ENCODE measurements around the gene COL4A2. TPM values are rescaled to one million over a fixed set of nuclear protein-coding genes. Genes with fewer than 3 reads are reported as not detected.
"Not testable (repeated sequence)": the region's sequence is repeated elsewhere in the genome, so short reads cannot be mapped to it uniquely, and the experiment has no call there.

COL4A2 gene
- polyA plus RNA-seq, 4 donors, result 384 to 475 (median 465) TPM

DNA sequence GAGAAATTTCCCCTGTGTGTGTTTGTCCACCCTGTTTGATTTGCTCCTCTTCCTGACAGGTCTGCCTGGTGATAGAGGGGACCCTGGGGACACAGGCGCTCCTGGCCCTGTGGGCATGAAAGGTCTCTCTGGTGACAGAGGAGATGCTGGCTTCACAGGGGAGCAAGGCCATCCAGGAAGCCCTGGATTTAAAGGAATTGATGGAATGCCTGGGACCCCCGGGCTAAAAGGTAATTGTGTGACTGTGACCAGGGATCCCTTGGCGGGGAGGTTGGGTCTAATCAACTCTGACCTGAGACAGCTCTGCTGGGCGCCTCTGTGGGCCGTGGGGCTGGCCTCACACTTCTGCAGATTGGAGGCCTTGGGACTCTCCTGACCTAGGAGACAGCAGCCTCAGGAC, 173.1 kb downstream of the COL4A2 start:
- DNase-seq (ENCODE audit: low read depth in 4 of 4, low spot score in 3 of 4), result no peak

DNA sequence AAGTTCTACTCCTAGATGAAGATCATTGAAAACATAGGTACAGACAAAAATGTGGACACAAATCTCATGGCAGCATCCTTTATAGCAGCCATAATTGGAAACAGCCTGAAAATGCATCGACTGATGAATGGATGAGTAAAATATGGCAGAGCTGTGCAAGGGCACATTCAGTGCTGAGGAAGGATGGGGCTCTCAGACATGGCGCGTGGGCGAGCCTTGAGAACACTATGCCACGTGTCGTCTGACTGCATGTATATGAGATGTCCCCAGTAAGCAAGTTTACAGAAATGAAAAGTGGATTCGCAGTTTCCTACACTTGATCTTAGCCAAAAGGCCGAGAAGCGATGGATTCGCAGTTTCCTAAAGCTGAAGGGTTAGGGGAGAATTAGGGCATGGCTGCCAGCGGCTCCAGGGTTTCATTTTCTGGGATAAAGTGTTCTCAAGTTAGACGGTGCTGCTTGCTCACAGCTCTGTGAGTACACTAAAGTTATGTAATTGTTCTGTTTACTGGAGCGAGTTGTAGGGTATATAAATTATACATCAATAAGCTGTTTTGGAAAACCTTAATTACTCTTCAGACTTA, 176.4 kb downstream of the COL4A2 start:
- DNase-seq (ENCODE audit: low read depth in 4 of 4, low spot score in 3 of 4), result no peak

DNA sequence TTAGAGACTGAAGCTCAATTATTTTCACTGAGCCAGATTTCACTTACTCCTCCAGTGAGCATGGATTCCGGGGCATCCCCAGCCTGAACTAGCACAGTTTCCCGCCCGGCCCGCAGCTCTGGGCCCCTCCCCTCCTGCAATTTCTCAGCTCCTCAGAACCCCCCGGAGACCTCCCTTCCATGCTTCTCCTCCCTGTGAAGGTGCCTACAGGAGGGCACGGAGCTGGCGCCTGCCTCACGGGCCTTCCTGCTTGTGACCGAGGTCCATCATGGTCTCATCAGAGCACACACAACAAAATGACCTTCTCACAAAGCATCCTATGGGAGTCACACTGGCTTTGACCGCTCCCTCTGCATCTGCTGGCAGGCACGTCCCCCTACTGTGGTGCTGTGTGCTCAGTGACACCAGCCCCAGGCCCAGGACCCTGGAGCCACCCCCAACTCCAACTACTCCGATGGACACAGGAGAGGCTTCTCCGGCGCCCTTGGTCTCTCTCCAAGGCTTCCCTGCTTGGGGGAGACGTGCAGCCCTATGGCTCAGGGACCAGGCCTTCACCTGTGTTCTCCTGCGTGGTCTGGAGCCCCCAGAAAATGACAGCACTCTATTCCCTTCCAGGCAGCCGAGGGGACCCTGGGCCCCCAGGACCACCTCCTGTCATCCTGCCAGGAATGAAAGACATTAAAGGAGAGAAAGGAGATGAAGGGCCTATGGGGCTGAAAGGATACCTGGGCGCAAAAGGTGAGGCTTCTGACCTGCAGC, 177.4 kb downstream of the COL4A2 start:
- no peak for DNase-seq (ENCODE audit: low read depth in 4 of 4, low spot score in 3 of 4)

DNA sequence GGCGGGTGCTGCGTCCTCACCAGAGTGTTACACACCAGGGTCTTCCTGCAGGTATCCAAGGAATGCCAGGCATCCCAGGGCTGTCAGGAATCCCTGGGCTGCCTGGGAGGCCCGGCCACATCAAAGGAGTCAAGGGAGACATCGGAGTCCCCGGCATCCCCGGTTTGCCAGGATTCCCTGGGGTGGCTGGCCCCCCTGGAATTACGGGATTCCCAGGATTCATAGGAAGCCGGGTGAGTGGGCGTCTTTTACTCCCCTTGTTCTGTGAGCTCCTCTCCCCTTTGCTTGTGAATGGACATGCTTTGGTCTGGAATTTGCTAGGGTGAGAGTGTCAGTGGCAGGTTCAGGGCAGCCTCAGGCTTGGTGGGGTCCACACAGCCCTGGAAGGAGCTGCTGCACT, 178.5 kb downstream of the COL4A2 start:
- no peak for DNase-seq (ENCODE audit: low read depth in 4 of 4, low spot score in 3 of 4)

DNA sequence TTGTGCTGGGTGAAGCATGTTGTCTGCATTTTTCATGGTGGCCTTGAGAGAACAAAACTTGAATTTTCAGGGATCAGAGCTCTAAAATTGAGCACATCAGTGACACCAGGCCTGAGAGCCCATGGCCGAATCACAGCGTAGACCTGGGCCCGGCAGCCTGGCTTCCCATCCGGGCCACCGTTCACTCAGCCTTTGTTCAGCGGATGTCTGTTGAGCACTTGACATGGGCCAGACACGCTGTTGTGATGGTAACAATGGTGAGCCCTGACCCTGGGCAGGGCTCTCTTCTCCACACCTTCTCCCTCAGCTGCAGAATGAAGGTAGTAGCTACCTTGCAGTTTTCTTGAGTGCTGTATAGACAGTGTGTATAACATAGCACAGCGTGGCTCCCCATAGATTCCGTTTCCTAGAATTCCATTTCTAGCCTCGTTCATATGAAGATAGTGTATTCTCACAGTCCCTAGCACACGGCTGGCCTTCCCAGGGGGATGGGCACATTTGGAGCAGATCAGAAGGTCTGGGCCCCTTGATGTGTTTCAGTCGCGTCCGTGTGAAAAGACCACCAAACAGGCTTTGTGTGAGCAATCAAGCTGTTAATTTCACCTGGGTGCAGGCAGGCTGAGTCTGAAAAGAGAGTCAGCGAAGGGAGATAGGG, 179.1 kb downstream of the COL4A2 start:
- no peak for DNase-seq (ENCODE audit: low read depth in 4 of 4, low spot score in 3 of 4)

DNA sequence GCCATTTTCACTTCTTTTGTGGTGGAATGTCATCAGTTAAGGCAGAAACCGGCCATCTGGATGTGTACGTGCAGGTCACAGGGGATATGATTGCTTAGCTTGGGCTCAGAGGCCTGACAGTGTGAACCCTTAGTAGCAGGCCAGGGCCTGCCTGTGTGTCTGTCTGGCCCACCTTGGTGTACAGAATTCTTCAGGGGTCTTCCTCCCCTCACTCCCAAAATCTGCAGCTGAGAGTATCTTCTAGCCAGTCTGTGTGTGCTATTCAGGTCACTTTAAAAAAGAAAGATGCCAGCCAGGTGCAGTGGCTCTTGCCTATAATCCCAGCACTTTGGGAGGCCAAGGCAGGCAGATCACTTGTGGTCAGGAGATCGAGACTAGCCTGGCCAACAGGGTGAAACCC, 179.8 kb downstream of the COL4A2 start:
- not testable (repeated sequence) for DNase-seq (ENCODE audit: low read depth in 4 of 4, low spot score in 3 of 4)

DNA sequence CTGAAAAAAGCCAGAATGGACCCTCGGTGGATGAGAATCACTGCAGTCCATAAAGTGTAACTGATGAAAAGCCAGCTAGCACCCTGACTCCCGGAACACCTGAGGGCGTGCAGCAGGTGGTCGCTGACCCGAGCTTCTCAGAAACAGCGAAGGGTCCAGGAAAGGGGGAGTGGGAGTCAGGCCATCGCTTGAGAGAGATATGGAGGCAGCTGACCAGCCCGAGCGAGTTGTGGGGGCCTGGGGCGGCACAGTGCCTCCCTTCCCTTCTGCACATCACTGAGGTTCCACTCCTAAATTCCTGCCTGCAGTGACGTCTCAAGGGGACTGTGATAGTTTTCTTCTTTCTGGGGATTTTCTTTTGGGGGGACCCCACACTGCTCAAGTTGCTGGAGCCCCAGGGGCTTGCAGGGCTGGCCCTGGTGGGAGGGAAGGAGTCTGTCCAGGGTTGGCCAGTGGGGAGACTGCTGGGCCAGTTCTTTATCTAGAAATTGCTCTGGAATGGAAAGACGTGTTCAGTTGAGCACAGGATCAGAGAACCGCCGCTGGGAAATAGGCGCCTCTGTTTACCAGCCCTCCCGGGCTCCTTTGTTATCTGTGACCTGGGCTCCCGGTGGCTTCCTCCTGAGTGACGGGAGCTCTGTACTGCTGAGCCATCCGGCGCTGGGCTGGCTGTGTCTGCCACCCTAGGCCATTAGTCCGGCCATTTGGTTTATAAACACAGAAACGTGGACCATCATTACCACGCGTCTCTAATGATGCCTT, 183.1 kb downstream of the COL4A2 start:
- DNase-seq (ENCODE audit: low read depth in 4 of 4, low spot score in 3 of 4), result no peak

DNA sequence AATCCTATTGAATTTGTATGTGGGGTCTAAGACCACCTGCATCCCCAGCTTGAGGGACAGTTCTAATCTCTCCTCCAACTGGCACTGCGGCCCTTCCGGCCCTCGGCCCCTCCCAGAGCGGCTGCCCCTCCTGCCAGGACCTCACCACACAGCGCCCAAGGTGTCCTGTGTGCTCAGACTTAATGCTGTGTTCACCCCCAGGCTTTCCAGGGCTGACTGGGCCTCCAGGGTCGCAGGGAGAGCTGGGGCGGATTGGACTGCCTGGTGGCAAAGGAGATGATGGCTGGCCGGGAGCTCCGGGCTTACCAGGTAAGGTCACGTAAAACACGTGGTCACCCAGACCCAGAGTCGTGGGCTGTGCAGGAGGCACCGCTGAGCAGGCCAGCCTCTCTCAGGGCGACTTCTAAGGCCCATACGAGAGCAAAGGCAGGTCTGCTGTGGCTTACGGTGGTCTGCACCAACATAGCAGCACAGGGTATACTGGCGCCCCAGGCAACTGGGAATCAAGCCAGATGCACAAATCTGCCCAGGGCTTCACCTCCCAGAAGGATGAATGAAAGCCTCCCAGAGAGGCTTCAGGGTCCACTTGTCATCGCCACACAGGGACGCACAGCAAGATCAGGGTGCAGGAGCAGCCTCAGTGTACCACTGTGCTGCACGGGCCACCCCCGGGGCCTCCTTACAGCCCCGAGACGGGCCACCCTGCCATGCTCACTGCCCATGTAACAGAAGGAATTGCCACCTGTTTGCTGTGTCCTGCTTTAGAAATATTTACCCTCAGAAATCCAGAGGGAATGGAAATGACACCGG, 185.0 kb downstream of the COL4A2 start:
- DNase-seq (ENCODE audit: low read depth in 4 of 4, low spot score in 3 of 4), result no peak

DNA sequence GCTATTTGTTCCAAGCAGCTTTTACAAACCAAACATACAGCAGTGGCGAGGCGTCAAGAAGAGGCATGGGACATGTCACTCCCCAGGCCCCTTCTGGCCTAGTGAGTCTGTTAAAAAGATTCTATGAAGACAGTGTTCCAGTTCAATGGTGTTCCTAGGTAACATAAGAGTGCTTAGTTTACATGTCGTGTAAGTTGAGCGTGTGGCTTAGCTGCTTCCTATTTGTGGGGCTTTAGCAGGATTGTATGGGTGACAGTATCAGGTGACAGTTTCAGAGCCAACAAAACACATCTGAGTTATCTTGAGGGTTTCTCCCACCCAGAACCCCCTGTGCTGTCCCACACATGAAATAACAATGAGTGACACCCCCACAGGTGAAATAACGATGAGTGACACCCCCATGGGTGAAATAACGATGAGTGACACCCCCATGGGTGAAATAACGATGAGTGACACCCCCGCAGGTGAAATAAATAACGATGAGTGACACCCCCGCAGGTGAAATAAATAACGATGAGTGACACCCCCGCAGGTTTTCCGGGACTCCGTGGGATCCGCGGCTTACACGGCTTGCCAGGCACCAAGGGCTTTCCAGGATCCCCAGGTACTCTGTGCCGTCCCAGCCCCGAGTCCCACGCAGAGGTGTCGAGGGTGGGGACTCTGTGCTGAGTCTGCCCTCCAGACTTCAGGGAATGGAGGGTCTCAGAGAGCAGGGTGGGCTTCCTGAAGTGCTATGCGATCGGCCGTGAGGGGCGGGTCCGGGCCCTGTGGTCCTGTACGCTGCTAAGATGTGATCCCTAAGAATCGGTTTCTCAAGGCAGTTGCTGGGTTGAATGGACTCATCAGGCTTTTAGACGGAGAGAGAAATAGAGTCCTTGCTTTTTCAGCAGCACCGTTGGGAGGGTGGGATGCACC, 185.9 kb downstream of the COL4A2 start:
- peak in 2 of 4 donors; percentile 10 to 25 for DNase-seq (ENCODE audit: low read depth in 4 of 4, low spot score in 3 of 4)

DNA sequence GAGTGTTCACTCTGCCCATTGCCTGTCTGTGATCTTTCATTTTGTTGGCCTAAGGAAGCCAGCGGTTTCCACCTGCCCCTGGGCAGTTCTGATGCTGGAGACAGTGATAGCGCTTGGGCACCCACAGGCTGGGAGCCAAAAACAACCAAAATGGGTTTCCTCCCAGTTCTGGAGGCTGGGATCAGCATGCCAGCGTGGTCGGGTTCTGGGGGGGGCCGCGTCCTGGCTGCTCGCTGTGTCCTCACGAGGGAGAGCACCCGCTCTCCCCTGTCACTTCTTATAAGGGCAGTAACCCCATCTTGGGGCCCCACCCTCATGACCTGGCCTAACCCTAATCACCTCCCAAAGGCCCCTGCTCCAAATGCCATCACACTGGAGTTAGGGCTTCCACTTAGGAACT, 186.5 kb downstream of the COL4A2 start:
- no peak for DNase-seq (ENCODE audit: low read depth in 4 of 4, low spot score in 3 of 4)

DNA sequence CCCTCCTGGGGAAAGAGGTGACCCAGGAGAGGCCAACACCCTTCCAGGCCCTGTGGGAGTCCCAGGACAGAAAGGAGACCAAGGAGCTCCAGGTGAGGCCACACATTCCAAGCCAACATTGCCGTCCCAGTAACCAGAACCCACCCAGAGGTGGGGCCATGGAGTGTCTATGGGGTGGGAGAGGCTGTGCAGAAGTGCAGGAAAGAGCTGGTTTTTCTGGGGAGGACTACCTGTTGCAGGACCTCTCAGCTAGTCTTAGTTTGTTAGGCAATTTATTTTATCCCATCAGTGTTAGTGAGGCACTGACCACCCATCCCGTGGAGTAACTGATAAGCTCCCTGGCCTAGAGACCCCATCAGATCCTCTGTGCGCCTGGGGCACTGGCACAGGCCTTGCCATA, 188.3 kb downstream of the COL4A2 start:
- no peak for DNase-seq (ENCODE audit: low read depth in 4 of 4, low spot score in 3 of 4)

DNA sequence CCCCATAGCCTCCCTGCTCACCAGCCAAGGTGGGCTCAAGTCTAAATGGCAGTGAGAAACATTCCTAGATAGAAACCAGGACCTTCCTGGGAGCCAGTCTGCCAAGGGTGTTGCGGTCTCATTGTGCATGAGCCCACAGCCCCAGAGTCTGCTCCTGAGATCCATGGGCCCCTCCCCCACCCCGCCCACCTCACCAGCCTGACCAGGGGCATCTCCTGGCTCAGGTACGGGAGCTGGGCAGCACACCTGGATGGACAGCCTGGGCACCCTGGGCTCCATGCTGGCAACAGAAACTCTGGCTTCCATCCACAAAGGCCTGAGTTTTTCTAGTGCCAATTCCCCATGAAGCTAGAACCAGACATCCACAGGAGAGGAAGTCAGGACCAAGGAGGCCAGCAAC, 188.8 kb downstream of the COL4A2 start:
- no peak for DNase-seq (ENCODE audit: low read depth in 4 of 4, low spot score in 3 of 4)

DNA sequence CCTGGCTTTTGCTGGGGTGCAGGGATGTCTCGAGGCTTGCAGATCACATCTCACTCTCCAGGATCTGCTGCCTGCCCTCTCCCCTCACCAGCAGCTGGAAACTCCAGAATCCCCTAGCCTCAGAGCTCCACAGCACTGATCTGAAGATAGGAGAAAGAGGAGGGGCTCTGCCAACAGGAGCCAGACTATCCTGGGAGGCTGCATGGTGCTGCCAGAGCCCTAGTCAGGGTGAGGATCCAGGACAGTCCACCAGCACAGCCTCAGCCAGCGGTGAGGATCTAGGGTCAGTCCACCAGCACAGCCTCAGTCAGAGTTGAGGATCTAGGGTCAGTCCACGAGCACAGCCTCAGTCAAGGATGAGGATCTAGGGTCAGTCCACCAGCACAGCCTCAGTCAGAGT, 189.2 kb downstream of the COL4A2 start:
- no peak for DNase-seq (ENCODE audit: low read depth in 4 of 4, low spot score in 3 of 4)

DNA sequence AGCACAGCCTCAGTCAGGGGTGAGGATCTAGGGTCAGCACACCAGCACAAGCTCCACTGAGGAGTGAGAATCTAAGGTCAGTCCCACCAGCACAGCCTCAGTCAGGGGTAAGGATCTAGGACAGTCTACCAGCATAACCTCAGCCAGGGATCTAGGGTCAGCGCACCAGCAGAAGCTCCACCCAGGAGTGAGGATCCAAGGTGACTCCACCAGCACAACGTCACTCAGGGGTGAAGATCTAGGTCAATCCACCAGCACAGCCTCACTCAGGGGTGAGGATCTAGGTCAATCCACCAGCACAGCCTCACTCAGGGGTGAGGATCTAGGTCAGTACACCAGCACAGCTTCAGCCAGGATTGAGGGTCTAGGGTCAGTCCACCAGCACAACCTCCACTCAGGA, 189.9 kb downstream of the COL4A2 start:
- no peak for DNase-seq (ENCODE audit: low read depth in 4 of 4, low spot score in 3 of 4)

DNA sequence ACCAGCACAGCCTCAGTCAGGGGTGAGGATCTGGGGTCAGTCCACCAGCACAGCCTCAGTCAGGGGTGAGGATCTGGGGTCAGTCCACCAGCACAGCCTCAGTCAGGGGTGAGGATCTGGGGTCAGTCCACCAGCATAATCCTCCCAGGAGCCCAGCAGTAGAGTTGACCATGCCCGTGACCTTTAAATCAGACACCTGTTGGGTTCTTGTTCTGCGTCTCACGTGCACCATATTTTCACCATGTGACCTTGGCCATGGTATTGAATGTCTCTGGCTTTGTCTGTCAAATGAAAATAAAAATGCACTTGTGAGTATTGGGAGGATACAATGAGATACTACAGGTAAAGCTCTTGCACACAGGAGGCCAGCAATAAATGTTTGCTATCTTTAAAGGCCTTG, 190.8 kb downstream of the COL4A2 start:
- DNase-seq (ENCODE audit: low read depth in 4 of 4, low spot score in 3 of 4), result not testable (repeated sequence)

DNA sequence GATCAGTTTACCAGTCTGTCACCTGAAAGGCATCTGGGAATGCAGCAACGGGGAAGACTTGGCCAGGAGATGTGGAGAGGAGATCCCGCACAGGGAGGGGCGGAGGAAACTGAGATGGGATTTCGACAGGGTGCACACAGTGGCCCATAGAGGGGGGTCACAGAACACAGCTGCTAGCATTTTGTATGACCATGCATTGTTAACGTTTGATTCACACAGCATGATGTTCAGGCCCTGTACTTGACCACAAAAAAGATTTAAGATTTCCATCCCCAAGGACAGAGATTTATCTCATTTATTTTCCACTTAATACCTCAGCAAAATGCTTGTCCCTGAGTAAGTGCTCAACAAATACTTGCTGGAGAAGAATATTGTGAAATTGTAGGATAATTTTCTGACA, 191.2 kb downstream of the COL4A2 start:
- DNase-seq (ENCODE audit: low read depth in 4 of 4, low spot score in 3 of 4), result no peak

DNA sequence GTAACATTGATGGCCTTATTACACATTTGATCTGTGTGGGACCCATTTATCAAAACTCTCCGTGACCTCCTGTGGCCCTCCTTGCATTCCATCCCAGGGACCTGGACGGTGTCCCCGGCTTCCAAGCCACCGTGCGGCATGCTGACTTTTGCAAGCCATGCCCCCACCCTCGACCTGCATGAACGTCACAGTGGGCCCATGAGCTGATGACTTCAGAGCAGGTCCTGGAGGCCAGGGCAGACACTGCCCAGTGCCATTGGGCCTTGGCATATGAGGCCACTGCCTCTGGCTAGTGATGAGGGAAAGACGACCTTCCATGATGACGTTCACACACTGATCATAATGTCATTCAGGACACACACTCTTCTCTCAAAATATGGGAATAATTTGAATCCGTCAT, 191.7 kb downstream of the COL4A2 start:
- DNase-seq (ENCODE audit: low read depth in 4 of 4, low spot score in 3 of 4), result no peak

DNA sequence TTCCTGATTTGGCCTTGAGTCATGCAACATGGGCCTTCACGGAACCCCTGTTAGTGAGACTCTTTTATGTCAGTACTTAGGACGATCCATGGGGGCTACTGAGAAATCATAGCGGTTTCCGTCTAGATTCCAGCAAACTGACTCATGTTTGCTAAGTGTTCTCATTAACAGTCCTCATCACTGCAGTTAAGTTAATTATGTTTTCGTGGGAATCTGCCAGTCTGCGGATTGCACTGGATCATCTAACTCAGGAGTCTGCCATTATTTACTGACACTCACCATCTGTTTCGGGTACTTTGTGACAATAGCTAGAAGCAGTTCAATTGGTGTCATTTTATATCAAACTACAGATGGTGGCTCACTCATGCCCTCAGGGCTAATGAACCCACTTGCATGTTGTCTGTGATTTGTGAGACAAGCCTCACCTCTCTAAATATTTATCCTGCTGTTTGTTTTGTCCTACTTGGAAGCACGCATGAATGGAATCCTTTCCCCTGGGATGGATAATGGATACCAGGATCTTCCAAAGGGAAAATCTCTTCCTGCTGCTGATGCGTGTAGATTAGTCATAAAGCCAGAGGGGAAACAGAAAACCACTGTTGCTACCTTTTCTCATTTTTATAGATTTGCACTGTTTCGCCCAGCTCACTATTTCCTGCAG, 192.7 kb downstream of the COL4A2 start:
- no peak for DNase-seq (ENCODE audit: low read depth in 4 of 4, low spot score in 3 of 4)

DNA sequence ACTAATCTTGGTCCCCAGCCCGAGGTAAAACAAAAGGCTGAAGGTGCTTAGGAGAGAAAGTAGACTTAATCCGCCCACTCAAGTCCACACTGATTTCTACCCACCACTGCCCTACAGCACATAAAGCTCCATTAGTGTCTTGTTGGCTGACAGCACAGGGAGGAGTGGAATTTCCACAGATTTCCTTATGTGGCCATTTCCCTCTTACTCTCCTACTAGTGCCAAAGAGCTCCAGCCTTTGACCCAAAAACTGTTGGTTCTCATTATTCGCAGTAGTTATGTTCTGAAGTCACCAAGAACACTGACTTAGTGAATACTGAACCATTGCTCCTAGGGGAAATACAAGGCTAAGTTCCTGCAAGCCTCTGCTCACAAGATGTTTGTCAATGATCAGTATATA, 193.3 kb downstream of the COL4A2 start:
- no peak for DNase-seq (ENCODE audit: low read depth in 4 of 4, low spot score in 3 of 4)
